Measurements from ENCODE around the gene TTC28.

- TF ChIP-seq CTCF (IDR thresholded peaks at IDR 0.05) (no peak), POLR2A (IDR thresholded peaks at IDR 0.05) (no peak)
These were observed 631.9 kb downstream of the TTC28 start for GRCh38 chr22:28047740-28048139.

Measured in thyroid gland (tissue), 4 donors.